HCT116 (cell line): ENCODE data around the gene PLCB1. TPM values are rescaled to one million over a fixed set of nuclear protein-coding genes. Genes with fewer than 3 reads are reported as not detected.

Source experiments
- ATAC-seq: fragments of 200-7000 bp; cut with Tn5 transposase; 2 replicates; pipeline ENCODE4 v1.9.1; 2020; ENCODE audit warnings: mild to moderate bottlenecking, moderate library complexity
- BruUV-seq: library from RNA; stranded (reverse); fragments of 400-500 nt; replicated peaks from 2 replicates; lab custom pipeline; 2021; lab: Mats Ljungman, UMichigan
- CTCF ChIA-PET: fragments of 300-600 bp; sonication (Branson Sonifier 250); formaldehyde crosslinking; loops from one replicate; lab custom pipeline; 2021; ENCODE audit warnings: antibody characterized with exemption; lab: Charles Lee
- POLR2A ChIA-PET: fragments of 300-600, 350-600 bp; sonication (Branson Sonifier 250); formaldehyde crosslinking; loops from one replicate; lab custom pipeline; 2021; ENCODE audit warnings: antibody characterized with exemption; lab: Charles Lee
- RAD21 ChIA-PET, 2 experiments: fragments of 300-600 bp; sonication (Branson Sonifier 250); formaldehyde crosslinking; loops; one replicate each; lab custom pipeline; 2023; ENCODE audit warnings: low total read pairs in 2 of 2; ENCODE audit not compliant: uncharacterized antibody in 2 of 2, unreplicated experiment in 2 of 2, low non-redundant PET in 1 of 2; lab: Charles Lee
- DNase-seq: peaks from one replicate; pipeline ENCODE4 v3.0.0-alpha.2; 2010; ENCODE audit warnings: low read depth, low spot score
- H2AFZ ChIP-seq: fragments of 200-600 bp; shearing (Covaris generic), sonication (generic); 2 replicates; pipeline ENCODE4 v1.6.1; 2017; ENCODE audit warnings: low read depth, mixed run types, mixed read lengths, antibody characterized with exemption, low read length; ENCODE audit not compliant: poor library complexity, severe bottlenecking
- H3K27ac ChIP-seq: 2 replicates; pipeline ENCODE4 v1.5.1; 2012; ENCODE audit warnings: low read depth, low read length
- H3K27me3 ChIP-seq: fragments of 200-600 bp; sonication (generic); 2 replicates; pipeline ENCODE4 v1.6.1; 2016; ENCODE audit warnings: mixed run types, low read length, mixed read lengths; ENCODE audit not compliant: insufficient read depth
- H3K36me3 ChIP-seq, 2 experiments: fragments of 200-500 bp in 1 of 2; fragments of 200-600 bp in 1 of 2; sonication (Bioruptor generic) in 1 of 2; sonication (generic) in 1 of 2; 2 replicates each; pipeline versions ENCODE4 v1.5.1 to v1.6.1; 2014 to 2016; ENCODE audit warnings: low read length in 2 of 2, inconsistent platforms in 1 of 2, mixed read lengths in 1 of 2, mixed run types in 1 of 2; ENCODE audit not compliant: insufficient read depth in 2 of 2, control insufficient read depth in 1 of 2
- H3K4me1 ChIP-seq, 2 experiments: fragments of 200-600 bp in 1 of 2; sonication (generic) in 1 of 2; 2 replicates each; pipeline versions ENCODE4 v1.5.1 to v1.6.1; 2012 to 2017; ENCODE audit warnings: low read length in 2 of 2, inconsistent platforms in 1 of 2, mild to moderate bottlenecking in 1 of 2, mixed read lengths in 1 of 2, mixed run types in 1 of 2, moderate library complexity in 1 of 2; ENCODE audit not compliant: insufficient read depth in 2 of 2, control insufficient read depth in 1 of 2
- H3K4me2 ChIP-seq: fragments of 200-600 bp; sonication (generic); 2 replicates; pipeline ENCODE4 v1.6.1; 2017; ENCODE audit warnings: mixed run types, low read length, mixed read lengths
- H3K4me3 ChIP-seq, 2 experiments: fragments of 200-600 bp in 1 of 2; sonication (generic) in 1 of 2; replicated peaks in 1 of 2; 2 replicates each; pipeline ENCODE4 v1.5.1; 2011 to 2016; ENCODE audit warnings: low read length in 2 of 2, control low read depth in 1 of 2, low read depth in 1 of 2, mild to moderate bottlenecking in 1 of 2, mixed read lengths in 1 of 2, mixed run types in 1 of 2
- H3K79me2 ChIP-seq: fragments of 200-600 bp; sonication (generic); 2 replicates; pipeline ENCODE4 v1.6.1; 2017; ENCODE audit warnings: mild to moderate bottlenecking, mixed run types, low read length, moderate library complexity, mixed read lengths; ENCODE audit not compliant: insufficient read depth
- H3K9ac ChIP-seq: fragments of 200-600 bp; sonication (generic); 2 replicates; pipeline ENCODE4 v1.6.1; 2016; ENCODE audit warnings: low read length, mixed read lengths
- H3K9me2 ChIP-seq: fragments of 200-600 bp; sonication (generic), shearing (Covaris generic); 2 replicates; pipeline ENCODE4 v1.6.1; 2017; ENCODE audit warnings: mixed run types, mild to moderate bottlenecking, moderate library complexity; ENCODE audit not compliant: insufficient read depth
- H3K9me3 ChIP-seq, 2 experiments: fragments of 200-500 bp in 1 of 2; fragments of 200-600 bp in 1 of 2; sonication (Bioruptor generic) in 1 of 2; sonication (generic) in 1 of 2; 2 replicates each; pipeline ENCODE4 v1.6.1; 2014 to 2017; ENCODE audit warnings: low read length in 2 of 2, mixed read lengths in 2 of 2, inconsistent platforms in 1 of 2, low read depth in 1 of 2, mild to moderate bottlenecking in 1 of 2, mixed run types in 1 of 2, moderate library complexity in 1 of 2; ENCODE audit not compliant: control insufficient read depth in 1 of 2, insufficient read depth in 1 of 2
- H4K20me1 ChIP-seq: fragments of 200-600 bp; sonication (generic), shearing (Covaris generic); 2 replicates; pipeline ENCODE4 v1.6.1; 2017; ENCODE audit warnings: mixed run types, mild to moderate bottlenecking, moderate library complexity; ENCODE audit not compliant: insufficient read depth
- EGR1 ChIP-seq: IDR thresholded peaks from 2 replicates; pipeline ENCODE4 v1.6.1; 2012; ENCODE audit warnings: low read depth
- ELF1 ChIP-seq: IDR thresholded peaks from 2 replicates; pipeline ENCODE4 v1.6.1; 2012; ENCODE audit warnings: low read depth, borderline replicate concordance
- EZH2 ChIP-seq: fragments of 200-600 bp; sonication (generic); IDR thresholded peaks from 2 replicates; pipeline ENCODE4 v1.6.1; 2017; ENCODE audit warnings: antibody characterized with exemption, mixed run types
- EZH2phosphoT487 ChIP-seq: fragments of 200-600 bp; IDR thresholded peaks from 2 replicates; pipeline ENCODE4 v1.6.1; 2018; ENCODE audit warnings: antibody characterized with exemption, borderline replicate concordance
- FOSL1 ChIP-seq: IDR thresholded peaks from 2 replicates; pipeline ENCODE4 v1.6.1; 2012; ENCODE audit warnings: low read depth
- JUND ChIP-seq: IDR thresholded peaks from 2 replicates; pipeline ENCODE4 v1.6.1; 2012
- POLR2A ChIP-seq: IDR thresholded peaks from 2 replicates; pipeline ENCODE4 v1.7.0; 2011; ENCODE audit warnings: borderline replicate concordance; ENCODE audit not compliant: insufficient read depth, insufficient read length; ENCODE audit errors: extremely low read depth
- POLR2AphosphoS5 ChIP-seq: IDR thresholded peaks from 2 replicates; pipeline ENCODE4 v1.6.1; 2011; ENCODE audit warnings: mild to moderate bottlenecking, low read depth, low read length, moderate library complexity
- RAD21 ChIP-seq: IDR thresholded peaks from 2 replicates; pipeline ENCODE4 v1.6.1; 2012; ENCODE audit warnings: low read depth, mild to moderate bottlenecking
- TCF7L2 ChIP-seq: IDR thresholded peaks from 2 replicates; pipeline ENCODE4 v1.7.0; 2011; ENCODE audit warnings: borderline replicate concordance, inconsistent platforms; ENCODE audit not compliant: insufficient read depth, insufficient read length; ENCODE audit errors: extremely low read depth
- ZFX ChIP-seq: fragments of 450-650 bp; IDR thresholded peaks from 2 replicates; pipeline ENCODE4 v1.6.1; 2017
- intact Hi-C: fragments of 100-400 bp; cut with micrococcal nuclease; formaldehyde crosslinking; loops from 2 replicates; pipeline ENCODE4 v1.10.0; 2022
- total RNA-seq: library from RNA; stranded (reverse); gene quantifications from one replicate; pipeline ENCODE4 v1.2.1, GENCODE V29; 2021; ENCODE audit not compliant: unreplicated experiment
- TF ChIP-seq, protein P1 (sequence below): IDR thresholded peaks from 2 replicates; pipeline ENCODE4 v1.6.1; 2012
- TF ChIP-seq, protein P2 (sequence below): IDR thresholded peaks from 2 replicates; pipeline ENCODE4 v1.6.1; 2012

The PLCB1 gene
- total RNA-seq, 1 experiment from 2014 or later: 15.8 TPM

DNA sequence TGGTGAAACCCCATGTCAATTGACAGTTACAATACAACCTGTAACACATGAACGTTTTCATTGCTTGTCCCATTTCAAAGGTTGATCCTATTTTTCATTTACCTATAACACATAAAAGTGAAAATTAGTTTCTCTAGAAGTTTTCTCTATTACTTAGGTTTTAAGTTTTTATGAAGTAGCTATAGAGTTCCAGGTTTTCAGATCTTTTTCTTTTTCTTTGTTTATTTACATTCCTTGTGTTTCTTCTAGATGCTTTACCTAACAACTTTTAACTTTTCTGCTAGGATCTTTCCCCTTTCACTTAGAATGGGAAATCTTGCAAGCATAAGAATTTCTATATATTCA, 232.6 kb downstream of the PLCB1 start:
- Histone ChIP-seq H3K4me2 (no peak overlapping the region), H4K20me1 (no peaks in the 10 kb centered on the region; the same call in 1 of the 2 replicates), H3K27me3 (no peaks in the 10 kb centered on the region), H3K4me1 (no peaks in the 10 kb centered on the region), H3K9ac (no peak overlapping the region), H2AFZ (no peak overlapping the region), H3K4me3 (no peak overlapping the region)
- CTCF ChIA-PET: no interaction called here
- TF ChIP-seq ELF1 (no peak), POLR2A (no peak), ZFX (no peak)
- TF ChIP-seq, all 23 proteins: peak for 0
- Histone ChIP-seq H3K27ac (no peak overlapping the region), H3K9me3 (no peaks in the 10 kb centered on the region), H3K79me2 (no peaks in the 10 kb centered on the region), H3K9me2 (no peaks in the 10 kb centered on the region), H3K36me3 (no peaks in the 10 kb centered on the region)
- DNase-seq: no peak
- ATAC-seq: no peak
- ChIA-PET RAD21 (no interaction called here), POLR2A (no interaction called here)
- BruUV-seq: no TSS peak
- intact Hi-C loops: no loop called here

GRCh38 chr20:8365634-8366033, 233.6 kb downstream of the PLCB1 start:
- Histone ChIP-seq H3K9me3 (no peaks in the 10 kb centered on the region), H3K36me3 (no peaks in the 10 kb centered on the region), H3K27me3 (no peaks in the 10 kb centered on the region), H3K9me2 (no peaks in the 10 kb centered on the region)
- RAD21 ChIA-PET: no interaction called here
- BruUV-seq: no TSS peak
- CTCF ChIA-PET: no interaction called here
- no peak for ATAC-seq
- no peak for TF ChIP-seq JUND
- no peak for TF ChIP-seq EZH2
- TF ChIP-seq POLR2AphosphoS5: no peak
- no peak for TF ChIP-seq EGR1
- TF ChIP-seq, protein P1, sequence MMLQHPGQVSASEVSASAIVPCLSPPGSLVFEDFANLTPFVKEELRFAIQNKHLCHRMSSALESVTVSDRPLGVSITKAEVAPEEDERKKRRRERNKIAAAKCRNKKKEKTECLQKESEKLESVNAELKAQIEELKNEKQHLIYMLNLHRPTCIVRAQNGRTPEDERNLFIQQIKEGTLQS: no peak
- TF ChIP-seq RAD21: no peak
- TF ChIP-seq FOSL1: no peak
- TF ChIP-seq EZH2phosphoT487: no peak
- TF ChIP-seq ELF1: no peak
- no peak for TF ChIP-seq POLR2A
- TF ChIP-seq, protein P2, sequence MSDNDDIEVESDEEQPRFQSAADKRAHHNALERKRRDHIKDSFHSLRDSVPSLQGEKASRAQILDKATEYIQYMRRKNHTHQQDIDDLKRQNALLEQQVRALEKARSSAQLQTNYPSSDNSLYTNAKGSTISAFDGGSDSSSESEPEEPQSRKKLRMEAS: no peak
- TF ChIP-seq TCF7L2: no peak
- TF ChIP-seq, all 23 proteins: peak for 0
- H3K4me2 ChIP-seq: no peak overlapping the region
- no peak overlapping the region for H3K4me3 ChIP-seq
- intact Hi-C loops: no loop called here
- no peak overlapping the region for H3K27ac ChIP-seq
- H3K4me1 ChIP-seq: no peaks in the 10 kb centered on the region
- H3K9ac ChIP-seq: no peak overlapping the region
- POLR2A ChIA-PET: no interaction called here
- DNase-seq: no peak
- no peaks in the 10 kb centered on the region for H3K79me2 ChIP-seq
- no peaks in the 10 kb centered on the region; the same call in 1 of the 2 replicates for H4K20me1 ChIP-seq
- H2AFZ ChIP-seq: no peak overlapping the region
